Skin of body (tissue), 2 donors: ENCODE measurements around the gene SDK2. TPM values are rescaled to one million over a fixed set of nuclear protein-coding genes. Genes with fewer than 3 reads are reported as not detected.

Experiments
- DNase-seq: peaks from one replicate; lab custom pipeline; 2025; lab: John Stamatoyannopoulos, UW
- total RNA-seq: library from RNA; depleted of rRNA; stranded (reverse); fragments of >200 nt; gene quantifications from one replicate; pipeline ENCODE4 v1.2.3, GENCODE V29; 2014

The SDK2 gene
- total RNA-seq, 1 donor from 2014 or later = 1.6 TPM

GRCh38 chr17:73634629-73635028 is 9.6 kb downstream of the SDK2 start:
- no peak for DNase-seq

GRCh38 chr17:73633736-73634135 is 10.5 kb downstream of the SDK2 start:
- DNase-seq = no peak

GRCh38 chr17:73632513-73632912 is 11.7 kb downstream of the SDK2 start:
- no peak for DNase-seq

- DNase-seq = no peak
Measured at GRCh38 chr17:73630965-73631595, 13.2 kb downstream of the SDK2 start.

- no peak for DNase-seq
Measured at GRCh38 chr17:73630531-73630930, 13.7 kb downstream of the SDK2 start.

GRCh38 chr17:73628642-73629552 is 15.3 kb downstream of the SDK2 start:
- no peak for DNase-seq

- DNase-seq = no peak
Measured at GRCh38 chr17:73625991-73626673, 18.1 kb downstream of the SDK2 start.

- peak; percentile 21 for DNase-seq
Measured at GRCh38 chr17:73625006-73625405, 19.2 kb downstream of the SDK2 start.

GRCh38 chr17:73624496-73624988 is 19.7 kb downstream of the SDK2 start:
- DNase-seq = no peak

GRCh38 chr17:73623818-73624217 is 20.4 kb downstream of the SDK2 start:
- DNase-seq = no peak

- no peak for DNase-seq
Measured at GRCh38 chr17:73623247-73623646, 21.0 kb downstream of the SDK2 start.

- DNase-seq = no peak
Measured at GRCh38 chr17:73622381-73622780, 21.9 kb downstream of the SDK2 start.

- no peak for DNase-seq
Measured at GRCh38 chr17:73621685-73622084, 22.6 kb downstream of the SDK2 start.

GRCh38 chr17:73620414-73620813 is 23.8 kb downstream of the SDK2 start:
- DNase-seq = no peak

- DNase-seq = no peak
Measured at GRCh38 chr17:73617501-73617900, 26.7 kb downstream of the SDK2 start.

- no peak for DNase-seq
Measured at GRCh38 chr17:73616873-73617404, 27.3 kb downstream of the SDK2 start.

- DNase-seq = no peak
Measured at GRCh38 chr17:73616120-73616872, 27.9 kb downstream of the SDK2 start.

GRCh38 chr17:73614256-73614655 is 30.0 kb downstream of the SDK2 start:
- no peak for DNase-seq

- DNase-seq = no peak
Measured at GRCh38 chr17:73613271-73614233, 30.7 kb downstream of the SDK2 start.

GRCh38 chr17:73612031-73612472 is 32.2 kb downstream of the SDK2 start:
- DNase-seq = no peak
